Measurements from ENCODE around the gene KLF12. TPM values are rescaled to one million over a fixed set of nuclear protein-coding genes. Genes with fewer than 3 reads are reported as not detected.

KLF12 gene
- total RNA-seq, 5 donors from 2014 or later (not counting 1 experiment from before 2014, with no cell fraction given) = 60.2 to 112 (median 64.7) TPM

GRCh38 chr13:74093691-74094090 is 40.5 kb downstream of the KLF12 start:
- Histone ChIP-seq H3K4me3 (ENCODE audit: control insufficient read depth in 1 of 2, extremely low read depth in 1 of 2, low read length in 1 of 2) (no peak overlapping the region), H3K4me1 (ENCODE audit: control insufficient read depth in 1 of 2, extremely low read depth in 1 of 2, insufficient read depth in 2 of 2, low read length in 2 of 2) (peaks cover 8 to 35% of the 10 kb centered on the region in 2 experiments), H3K9me3 (no peaks in the 10 kb centered on the region), H3K27me3 (replicated peaks in 1 of 2; ENCODE audit: control insufficient read depth in 2 of 2, extremely low read depth in 1 of 2, insufficient read depth in 2 of 2, low read length in 1 of 2) (no peaks in the 10 kb centered on the region), H3K36me3 (ENCODE audit: control insufficient read depth in 2 of 2, extremely low read depth in 1 of 2, insufficient read depth in 1 of 2, low read length in 1 of 2) (no peaks in the 10 kb centered on the region), H3K27ac (ENCODE audit: low read length) (peak overlapping the region; percentile 55)
- CTCF ChIA-PET = interaction anchor here in 1 of 2 donors (0.6 to 1.2 kb wide), 2 partner anchors 9 to 181 kb away, joined by 3 read pairs; no protein-coding TSS in a partner anchor
- H3K4me1 Mint-ChIP-seq = peaks cover 79 to 81% (median 80%) of the 10 kb centered on the region in 3 donors
- no peaks in the 10 kb centered on the region for H3K27me3 Mint-ChIP-seq
- H3K4me3 Mint-ChIP-seq = no peak overlapping the region
- no peak overlapping the region for H3K27ac Mint-ChIP-seq
- POLR2A ChIA-PET = interaction anchor here (0.5 to 0.8 kb wide), 2 partner anchors 9 to 193 kb away, joined by 3 read pairs; no protein-coding TSS in a partner anchor
- DNase-seq (no peak), ATAC-seq (replicated peaks in 1 of 4) (no peak)
- H3K9me3 Mint-ChIP-seq = no peaks in the 10 kb centered on the region
- peaks cover 2% of the 10 kb centered on the region for H3K36me3 Mint-ChIP-seq

DNA sequence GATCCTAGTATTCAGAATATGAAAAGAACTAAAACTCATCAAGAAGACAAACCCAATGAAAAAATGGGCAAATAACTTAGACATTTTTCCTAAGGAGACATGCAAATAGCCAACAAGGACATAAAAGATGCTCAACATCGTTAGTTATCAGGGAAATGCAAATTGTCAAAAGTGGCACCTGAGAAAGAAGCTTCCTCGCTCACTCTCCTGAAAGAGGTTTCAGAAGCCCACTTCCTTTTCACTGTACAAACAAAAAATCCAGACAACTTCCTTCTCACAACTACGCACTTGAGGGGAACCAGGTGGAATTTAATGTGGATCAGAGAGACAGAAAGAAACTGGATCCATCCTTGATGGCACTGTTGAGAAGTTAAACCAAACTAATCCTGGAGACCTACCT is 41.5 kb downstream of the KLF12 start:
- H3K4me1 ChIP-seq (ENCODE audit: control insufficient read depth in 1 of 2, extremely low read depth in 1 of 2, insufficient read depth in 2 of 2, low read length in 2 of 2) = peaks cover 15 to 37% of the 10 kb centered on the region in 2 experiments
- no peaks in the 10 kb centered on the region for H3K36me3 ChIP-seq (ENCODE audit: control insufficient read depth in 2 of 2, extremely low read depth in 1 of 2, insufficient read depth in 1 of 2, low read length in 1 of 2)
- H3K9me3 ChIP-seq = no peaks in the 10 kb centered on the region
- ChIA-PET POLR2A (interaction anchor here in 1 of 2 donors (0.6 kb wide), 1 partner anchor 334 kb away, joined by 3 read pairs; no protein-coding TSS in a partner anchor), CTCF (interaction anchor here (0.6 to 1.2 kb wide), 3 partner anchors 23 to 337 kb away, joined by 3 to 6 read pairs (median 6); no protein-coding TSS in a partner anchor)
- H3K27me3 Mint-ChIP-seq = no peaks in the 10 kb centered on the region
- no peak overlapping the region for H3K4me3 ChIP-seq (ENCODE audit: control insufficient read depth in 1 of 2, extremely low read depth in 1 of 2, low read length in 1 of 2)
- H3K4me3 Mint-ChIP-seq = peak overlapping the region; percentile 14 to 52 (median 38)
- H3K4me1 Mint-ChIP-seq = peaks cover 82 to 83% (median 83%) of the 10 kb centered on the region in 3 donors
- peaks cover 2% of the 10 kb centered on the region for H3K36me3 Mint-ChIP-seq
- peak overlapping the region; percentile 55 for H3K27ac ChIP-seq (ENCODE audit: low read length)
- peak in 1 of 35 experiments; percentile 26 for DNase-seq
- H3K27me3 ChIP-seq (replicated peaks in 1 of 2; ENCODE audit: control insufficient read depth in 2 of 2, extremely low read depth in 1 of 2, insufficient read depth in 2 of 2, low read length in 1 of 2) = no peaks in the 10 kb centered on the region
- no peaks in the 10 kb centered on the region for H3K9me3 Mint-ChIP-seq
- 0% methylated on average over 1 of the region's 3 CpGs for WGBS (ENCODE audit: insufficient coverage)
- H3K27ac Mint-ChIP-seq = peak overlapping the region; percentile 88 to 92
- ATAC-seq (replicated peaks in 1 of 4) = no peak

DNA sequence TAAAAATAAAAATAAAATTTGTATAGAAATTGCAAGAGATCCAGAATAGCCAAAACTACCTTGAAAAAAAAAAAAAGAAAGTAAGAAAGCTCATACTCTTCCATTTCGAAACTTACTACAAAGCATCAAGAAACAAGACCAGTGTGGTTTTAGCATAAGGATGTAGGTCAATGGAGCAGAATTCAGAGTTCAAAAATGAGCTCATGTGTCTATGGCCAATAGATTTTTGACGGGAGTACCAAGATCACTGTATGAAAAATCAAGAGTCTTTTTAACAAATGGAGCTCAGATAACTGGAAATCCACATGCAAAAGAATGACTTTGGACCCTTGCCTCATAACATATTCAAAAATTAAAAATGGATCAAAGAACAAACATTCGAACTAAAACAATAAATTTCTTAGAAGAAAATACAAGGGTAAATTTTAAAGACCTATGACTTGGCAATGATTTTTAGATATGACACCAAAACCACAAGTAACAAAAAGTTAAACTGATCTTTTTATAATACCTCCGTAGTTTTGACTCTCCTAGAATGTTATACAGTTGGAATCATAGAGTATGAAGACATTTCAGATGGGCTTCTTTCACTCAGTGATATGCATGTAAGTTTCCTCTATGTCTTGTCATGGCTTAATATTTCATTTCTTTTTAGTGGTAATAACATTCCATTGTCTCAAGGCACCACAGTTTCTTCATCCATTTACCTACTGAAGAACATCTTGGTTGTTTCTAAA is 43.2 kb downstream of the KLF12 start:
- Mint-ChIP-seq H3K27ac (peak overlapping the region; percentile 88 to 89), H3K27me3 (no peaks in the 10 kb centered on the region), H3K9me3 (no peaks in the 10 kb centered on the region), H3K36me3 (peaks cover 7% of the 10 kb centered on the region), H3K4me1 (peaks cover 79 to 80% (median 80%) of the 10 kb centered on the region in 3 donors), H3K4me3 (peak overlapping the region; percentile 32 to 39 (median 38))
- Histone ChIP-seq H3K27ac (ENCODE audit: low read length) (peak overlapping the region; percentile 40), H3K36me3 (ENCODE audit: control insufficient read depth in 2 of 2, extremely low read depth in 1 of 2, insufficient read depth in 1 of 2, low read length in 1 of 2) (no peaks in the 10 kb centered on the region), H3K4me3 (ENCODE audit: control insufficient read depth in 1 of 2, extremely low read depth in 1 of 2, low read length in 1 of 2) (no peak overlapping the region), H3K4me1 (ENCODE audit: control insufficient read depth in 1 of 2, extremely low read depth in 1 of 2, insufficient read depth in 2 of 2, low read length in 2 of 2) (peaks cover 19 to 34% of the 10 kb centered on the region in 2 experiments), H3K9me3 (no peaks in the 10 kb centered on the region), H3K27me3 (replicated peaks in 1 of 2; ENCODE audit: control insufficient read depth in 2 of 2, extremely low read depth in 1 of 2, insufficient read depth in 2 of 2, low read length in 1 of 2) (no peaks in the 10 kb centered on the region)
- ChIA-PET CTCF (interaction anchor here (0.6 to 1.6 kb wide), 10 partner anchors 9 to 323 kb away, joined by 3 to 14 read pairs (median 4); no protein-coding TSS in a partner anchor), POLR2A (interaction anchor here (0.6 to 1.3 kb wide), 10 partner anchors 24 to 1550 kb away, joined by 3 to 10 read pairs (median 4); no protein-coding TSS in a partner anchor)
- ATAC-seq (replicated peaks in 1 of 4) (peak in 2 of 4 experiments; percentile 52 to 65), DNase-seq (peak in 1 of 35 experiments; percentile 46)
- no CpG with 5 or more reads among the region's 4 CpGs for WGBS (ENCODE audit: insufficient coverage)

DNA sequence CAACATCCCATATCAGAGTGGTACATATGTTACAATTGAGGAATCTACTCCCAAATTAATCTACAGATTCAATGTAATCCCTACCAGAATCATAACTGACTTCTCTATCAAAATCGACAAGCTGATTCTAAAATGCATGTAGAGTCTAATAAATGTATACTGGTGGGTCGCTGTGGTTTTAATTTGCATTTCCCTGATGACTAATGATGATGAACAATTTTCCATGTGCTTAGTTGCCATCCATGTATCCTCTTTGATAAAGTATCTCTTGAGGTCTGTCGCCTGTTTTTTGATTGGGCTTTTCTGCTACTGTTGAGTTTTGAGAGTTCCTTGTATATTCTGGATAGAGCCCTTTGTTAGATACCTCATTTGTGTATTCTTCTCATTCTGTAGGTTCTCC is 43.8 kb downstream of the KLF12 start:
- CTCF ChIA-PET = interaction anchor here (0.7 to 1.6 kb wide), 7 partner anchors 8 to 197 kb away, joined by 3 to 14 read pairs (median 4); no protein-coding TSS in a partner anchor

DNA sequence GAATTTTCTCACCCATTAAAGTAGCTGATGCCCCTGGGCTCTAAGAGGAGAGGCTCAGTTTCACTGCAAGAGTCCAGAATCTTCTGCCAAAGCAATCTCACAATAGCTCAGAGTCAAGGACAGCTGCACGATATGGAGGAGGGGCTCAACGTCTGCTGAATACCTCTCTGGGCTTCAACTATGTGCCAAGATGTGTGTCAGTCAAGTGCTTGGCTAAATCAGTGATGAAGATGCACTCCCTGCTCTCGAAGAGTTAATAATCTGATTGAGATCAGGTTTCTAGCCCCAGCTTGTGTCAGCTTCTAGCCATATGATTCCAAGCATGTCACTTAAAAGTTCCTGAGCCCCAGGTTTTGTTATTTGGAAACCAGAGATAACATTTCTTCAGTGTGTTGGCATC is 46.8 kb downstream of the KLF12 start:
- 88% methylated on average over 1 of the region's 3 CpGs for WGBS (ENCODE audit: insufficient coverage)
- Mint-ChIP-seq H3K27ac (no peak overlapping the region), H3K4me3 (no peak overlapping the region)

More for the DNA sequence above, 43.8 kb downstream of the KLF12 start:
- Mint-ChIP-seq H3K4me3 (peak overlapping the region in 1 of 3 donors; percentile 38), H3K36me3 (peaks cover 7% of the 10 kb centered on the region), H3K27ac (peak overlapping the region; percentile 13 to 38), H3K27me3 (no peaks in the 10 kb centered on the region), H3K9me3 (no peaks in the 10 kb centered on the region), H3K4me1 (peaks cover 76 to 77% (median 76%) of the 10 kb centered on the region in 3 donors)
- POLR2A ChIA-PET = interaction anchor here (0.5 to 1.3 kb wide), 7 partner anchors 25 to 161 kb away, joined by 3 to 9 read pairs (median 3); no protein-coding TSS in a partner anchor
- peaks cover 19 to 33% of the 10 kb centered on the region in 2 experiments for H3K4me1 ChIP-seq (ENCODE audit: control insufficient read depth in 1 of 2, extremely low read depth in 1 of 2, insufficient read depth in 2 of 2, low read length in 2 of 2)
- H3K4me3 ChIP-seq (ENCODE audit: control insufficient read depth in 1 of 2, extremely low read depth in 1 of 2, low read length in 1 of 2) = no peak overlapping the region
- H3K9me3 ChIP-seq = no peaks in the 10 kb centered on the region
- ATAC-seq (replicated peaks in 1 of 4) (no peak), DNase-seq (no peak)
- H3K36me3 ChIP-seq (ENCODE audit: control insufficient read depth in 2 of 2, extremely low read depth in 1 of 2, insufficient read depth in 1 of 2, low read length in 1 of 2) = no peaks in the 10 kb centered on the region
- no CpG with 5 or more reads among the region's 3 CpGs for WGBS (ENCODE audit: insufficient coverage)
- no peaks in the 10 kb centered on the region for H3K27me3 ChIP-seq (replicated peaks in 1 of 2; ENCODE audit: control insufficient read depth in 2 of 2, extremely low read depth in 1 of 2, insufficient read depth in 2 of 2, low read length in 1 of 2)
- H3K27ac ChIP-seq (ENCODE audit: low read length) = peak overlapping the region; percentile 31

More for the DNA sequence above, 46.8 kb downstream of the KLF12 start:
- DNase-seq (no peak), ATAC-seq (replicated peaks in 1 of 4) (no peak)
- Mint-ChIP-seq H3K36me3 (peaks cover 12% of the 10 kb centered on the region), H3K4me1 (peaks cover 84 to 88% (median 86%) of the 10 kb centered on the region in 3 donors), H3K27me3 (no peaks in the 10 kb centered on the region), H3K9me3 (no peaks in the 10 kb centered on the region)
- H3K4me3 ChIP-seq (ENCODE audit: control insufficient read depth in 1 of 2, extremely low read depth in 1 of 2, low read length in 1 of 2) = no peak overlapping the region
- ChIA-PET CTCF (interaction anchor here (0.6 to 1.1 kb wide), 5 partner anchors 15 to 192 kb away, joined by 3 to 6 read pairs (median 3); no protein-coding TSS in a partner anchor), POLR2A (interaction anchor here (0.6 to 0.7 kb wide), 2 partner anchors 11 to 164 kb away, joined by 3 to 4 read pairs; no protein-coding TSS in a partner anchor)
- no peaks in the 10 kb centered on the region for H3K27me3 ChIP-seq (replicated peaks in 1 of 2; ENCODE audit: control insufficient read depth in 2 of 2, extremely low read depth in 1 of 2, insufficient read depth in 2 of 2, low read length in 1 of 2)
- H3K4me1 ChIP-seq (ENCODE audit: control insufficient read depth in 1 of 2, extremely low read depth in 1 of 2, insufficient read depth in 2 of 2, low read length in 2 of 2) = peaks cover 22% of the 10 kb centered on the region in 2 experiments
- no peak overlapping the region for H3K27ac ChIP-seq (ENCODE audit: low read length)
- H3K9me3 ChIP-seq = no peaks in the 10 kb centered on the region
- no peaks in the 10 kb centered on the region for H3K36me3 ChIP-seq (ENCODE audit: control insufficient read depth in 2 of 2, extremely low read depth in 1 of 2, insufficient read depth in 1 of 2, low read length in 1 of 2)

All from T-cell (primary cell).